Stimulated activated CD8-positive, alpha-beta memory T cell treated with anti-CD3 and anti-CD28 coated beads, Interleukin-7, amount 100 ng/mL, for 24 hours (primary cell): ENCODE measurements around the gene LRRC45.
A peak's percentile ranks its signal among the peaks of the same experiment; 100 is the strongest.

Source experiments
- DNase-seq: peaks from one replicate; pipeline ENCODE4 v3.0.0-alpha.2; 2020; ENCODE audit warnings: low read depth

Gene LRRC45

DNA sequence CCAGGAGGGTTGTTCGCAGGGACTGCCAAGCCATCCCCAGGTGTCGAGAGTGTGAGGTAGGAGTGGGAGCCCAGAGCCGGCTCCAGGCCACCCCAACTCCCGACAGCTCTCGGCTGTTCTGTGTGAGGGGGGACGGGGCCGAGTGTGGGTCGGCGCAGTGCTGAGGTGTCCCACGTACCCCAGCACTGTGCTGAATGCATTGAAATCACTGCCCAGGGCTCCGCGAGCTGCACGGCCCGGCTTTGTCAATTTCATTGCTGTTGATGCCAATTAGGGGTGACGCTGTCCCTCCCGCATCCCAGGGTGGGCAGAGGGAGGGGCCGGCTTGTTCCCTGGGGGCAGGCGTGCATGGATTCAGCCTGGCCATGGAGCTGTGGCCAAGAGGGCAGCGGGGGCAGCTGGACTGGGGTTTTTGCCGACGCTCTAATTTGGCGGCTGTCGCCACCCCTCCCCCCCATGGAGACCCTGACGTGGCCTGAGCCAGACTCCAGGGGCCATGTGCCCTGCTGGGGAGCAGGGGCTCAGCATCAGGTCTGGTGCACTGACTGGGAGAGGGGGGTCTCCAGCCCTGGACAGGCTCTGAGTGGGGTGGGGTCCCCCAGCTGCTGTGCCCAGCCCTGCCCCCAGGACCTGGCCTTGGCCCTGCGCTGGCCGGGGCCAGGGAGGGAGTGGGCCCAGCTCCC is 14.7 kb upstream of the LRRC45 start:
- no peak for DNase-seq

DNA sequence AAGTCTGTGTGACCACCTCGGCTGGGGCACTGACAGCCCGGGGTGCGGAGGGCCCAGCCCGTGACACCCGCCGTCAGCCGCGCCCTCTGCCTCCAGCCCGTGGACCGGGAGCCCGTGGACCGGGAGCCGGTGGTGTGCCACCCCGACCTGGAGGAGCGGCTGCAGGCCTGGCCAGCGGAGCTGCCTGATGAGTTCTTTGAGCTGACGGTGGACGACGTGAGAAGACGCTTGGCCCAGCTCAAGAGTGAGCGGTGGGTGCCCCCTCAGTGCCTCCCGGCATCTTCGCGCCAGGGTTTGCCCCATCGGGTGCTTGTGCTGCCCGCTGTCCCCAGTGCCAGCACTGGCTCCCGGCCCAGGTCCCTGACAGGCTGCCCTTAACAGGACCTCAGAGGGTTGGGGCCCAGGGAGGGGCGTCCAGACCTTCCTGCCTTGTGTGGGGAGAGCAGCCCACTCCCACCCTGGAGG is 14.1 kb upstream of the LRRC45 start:
- DNase-seq, result no peak

DNA sequence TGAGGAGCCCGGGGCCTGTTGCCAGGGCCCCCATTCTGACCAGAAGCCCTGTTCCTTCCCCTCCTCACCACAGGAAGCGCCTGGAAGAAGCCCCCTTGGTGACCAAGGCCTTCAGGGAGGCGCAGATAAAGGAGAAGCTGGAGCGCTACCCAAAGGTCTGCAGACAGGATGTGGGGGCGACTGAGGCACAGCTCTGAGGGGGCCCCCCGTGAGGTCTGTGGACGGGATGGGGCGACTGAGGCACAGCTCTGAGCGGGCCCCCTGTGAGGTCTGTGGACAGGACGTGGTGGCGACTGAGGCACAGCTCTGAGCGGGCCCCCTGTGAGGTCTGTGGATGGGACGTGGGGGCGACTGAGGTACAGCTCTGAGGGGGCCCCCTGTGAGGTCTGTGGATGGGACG is 13.7 kb upstream of the LRRC45 start:
- DNase-seq, result no peak

DNA sequence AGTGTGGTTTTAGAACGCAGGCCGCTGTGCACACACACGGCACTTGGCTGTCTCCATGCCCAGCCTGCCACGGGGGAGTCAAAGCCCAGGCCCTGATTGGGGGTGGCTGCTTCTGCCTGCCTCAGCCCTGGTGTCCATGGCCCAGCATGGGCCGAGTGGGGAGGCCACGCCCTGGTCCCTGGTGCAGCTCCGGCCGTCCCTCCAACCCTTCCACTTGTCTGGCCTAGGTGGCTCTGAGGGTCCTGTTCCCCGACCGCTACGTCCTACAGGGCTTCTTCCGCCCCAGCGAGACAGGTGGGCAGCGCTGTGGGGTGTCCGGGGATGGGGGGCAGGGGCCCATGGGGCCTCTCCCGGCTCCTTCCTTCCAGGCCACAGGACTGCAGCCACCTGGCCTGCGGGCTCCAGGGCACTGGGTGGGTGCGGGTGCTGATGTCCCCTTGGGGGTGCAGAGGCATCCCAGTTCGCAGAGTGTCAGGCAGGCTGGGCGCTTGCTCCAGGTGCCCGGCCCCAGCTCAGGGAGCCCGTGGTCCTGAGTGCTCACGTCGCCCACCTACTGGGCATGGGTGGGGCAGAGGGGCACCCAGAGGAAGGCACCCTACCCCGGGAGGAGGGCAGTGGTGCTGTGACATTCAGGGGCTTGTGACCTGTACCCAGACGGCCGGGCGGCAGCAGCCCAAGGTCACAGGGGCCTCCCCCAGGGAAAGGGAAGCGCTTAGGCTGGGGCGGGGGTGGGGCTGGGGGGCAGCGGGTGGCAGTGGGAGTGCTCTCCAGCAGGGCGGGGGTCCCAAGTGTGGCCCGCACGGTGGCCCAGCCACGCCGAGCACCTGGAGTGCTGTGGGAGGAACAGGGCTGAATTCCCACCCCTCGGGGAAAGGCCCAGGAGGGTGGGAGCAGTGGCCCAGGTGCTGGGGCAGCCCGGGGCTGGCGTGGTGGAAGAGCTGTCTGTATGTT is 12.3 kb upstream of the LRRC45 start:
- DNase-seq, result no peak

DNA sequence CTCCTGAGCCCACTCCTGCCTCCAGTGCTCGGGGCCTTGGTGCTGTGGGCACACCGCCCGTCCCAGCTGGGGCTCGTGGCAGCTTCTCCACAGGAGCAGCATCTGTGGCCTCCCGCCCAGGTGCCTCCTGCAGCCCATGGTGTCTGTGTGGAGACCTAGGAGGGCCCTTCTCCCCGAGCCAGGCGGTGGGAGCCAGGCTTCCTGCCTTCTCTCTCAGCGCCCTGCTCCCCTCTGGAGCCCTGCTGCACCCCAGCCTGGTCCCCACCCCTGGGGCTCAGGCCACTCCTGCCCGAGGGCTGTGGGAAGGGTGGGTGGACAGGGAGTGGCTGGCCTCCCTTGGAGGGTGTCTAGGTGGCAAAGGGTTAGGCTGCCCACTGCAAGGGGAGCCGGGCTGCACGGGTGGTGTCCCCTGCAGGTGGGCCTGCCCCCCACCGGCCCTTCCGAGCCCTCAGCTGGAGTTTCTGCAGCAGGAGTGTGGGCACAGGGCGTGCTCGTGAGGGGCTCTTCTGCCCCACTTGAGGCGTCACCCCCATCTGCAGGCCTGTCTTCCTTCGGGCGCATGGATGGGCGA is 11.4 kb upstream of the LRRC45 start:
- DNase-seq, result no peak

DNA sequence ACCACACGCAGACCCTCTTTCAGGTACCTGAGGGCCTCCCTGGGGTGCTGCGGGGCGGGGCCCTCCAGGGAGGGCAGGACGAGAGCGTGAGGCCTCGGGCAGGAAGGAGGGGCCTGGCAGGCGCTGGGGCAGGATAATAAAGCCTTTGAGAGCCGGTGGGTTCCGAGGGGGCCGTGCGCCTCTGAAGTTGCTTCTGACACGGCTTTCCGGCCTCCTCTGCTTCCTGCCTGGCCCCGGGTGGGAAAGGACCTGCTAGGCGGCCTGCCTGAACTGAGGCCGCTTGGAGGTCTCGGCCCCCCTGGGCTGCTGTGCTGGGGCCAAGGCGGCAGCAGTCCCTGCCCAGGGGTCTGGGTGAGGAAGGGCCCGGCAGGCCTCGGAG is 10.9 kb upstream of the LRRC45 start:
- no peak for DNase-seq

DNA sequence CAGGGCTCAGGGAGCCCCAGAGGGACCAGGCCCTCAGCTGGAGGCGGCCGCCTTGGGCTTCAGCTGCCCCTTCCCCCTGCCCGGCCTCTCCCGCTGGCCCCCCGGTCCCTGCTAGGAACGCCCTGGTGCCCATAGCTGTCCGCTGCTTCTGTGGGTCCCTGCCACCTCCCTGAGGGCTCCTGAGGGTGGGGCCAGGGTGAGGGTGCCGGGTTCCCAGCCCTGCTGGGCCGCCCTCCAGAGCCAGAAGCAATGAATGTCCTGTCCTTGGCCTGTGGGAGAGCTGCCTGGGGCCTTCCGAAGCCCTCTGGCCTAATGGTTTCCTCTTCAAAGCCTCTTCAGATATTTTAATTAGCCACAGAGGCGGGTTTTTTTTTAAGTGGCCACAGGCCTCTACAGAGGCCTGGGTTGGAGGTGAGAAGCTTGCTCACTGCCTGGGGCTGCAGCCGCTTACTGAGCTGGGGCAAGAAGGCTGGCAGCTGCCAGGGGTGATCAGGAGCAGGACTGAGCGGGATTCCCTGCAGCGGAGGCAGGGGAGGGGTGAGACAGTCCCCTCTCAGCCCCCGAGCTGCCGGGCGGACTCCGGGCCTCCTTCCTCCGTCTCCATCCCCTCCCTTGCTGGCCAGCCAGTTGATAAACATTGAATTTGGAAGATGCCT is 10.3 kb upstream of the LRRC45 start:
- DNase-seq, result no peak

DNA sequence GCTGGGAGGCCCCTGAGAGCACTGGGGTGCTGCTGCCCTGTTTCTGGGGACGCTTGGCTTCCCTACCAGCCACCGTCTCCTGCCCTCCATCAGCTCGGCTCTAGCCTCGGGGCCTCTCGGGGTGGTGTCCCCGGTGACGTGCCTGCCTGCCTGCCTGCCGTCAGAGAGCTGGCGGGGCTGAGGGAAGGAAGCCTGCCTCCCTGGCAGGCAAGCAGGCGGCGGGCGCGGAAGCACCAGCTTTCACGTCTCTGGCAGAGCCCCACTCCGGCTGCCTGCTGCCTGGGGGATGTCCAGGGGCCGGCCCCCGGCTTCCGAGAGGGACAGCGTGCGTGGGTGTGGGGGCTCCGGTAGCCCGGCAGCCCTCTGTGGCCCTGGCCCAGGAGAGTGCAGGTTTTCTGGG is 9.8 kb upstream of the LRRC45 start:
- no peak for DNase-seq

DNA sequence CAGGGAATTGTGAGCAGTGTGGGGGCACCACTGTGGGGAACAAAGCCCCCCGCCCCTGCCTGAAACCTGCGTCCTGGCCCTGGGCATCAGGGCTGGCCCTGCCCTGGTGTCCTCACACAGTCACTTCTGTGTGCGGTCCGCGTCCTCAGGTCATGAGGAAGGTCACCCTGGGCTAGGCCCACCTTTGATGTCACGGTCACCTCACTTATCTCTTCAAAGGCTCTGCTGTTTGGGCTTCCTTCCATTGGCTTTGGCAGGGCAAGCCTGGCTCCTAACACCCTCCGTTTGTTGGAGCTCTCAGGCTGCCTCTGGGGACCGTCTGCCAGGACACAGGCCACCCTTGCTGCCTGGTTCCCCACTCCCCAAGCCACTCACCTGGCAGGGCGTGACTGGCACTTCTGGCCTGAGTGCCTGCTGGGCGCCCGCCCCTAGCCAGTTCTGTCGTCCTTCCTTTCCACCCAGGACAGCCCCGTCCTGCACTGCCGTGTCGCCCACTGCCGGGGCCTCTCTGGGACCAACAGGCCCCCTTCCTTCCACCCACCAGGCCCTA is 9.3 kb upstream of the LRRC45 start:
- DNase-seq, result no peak

DNA sequence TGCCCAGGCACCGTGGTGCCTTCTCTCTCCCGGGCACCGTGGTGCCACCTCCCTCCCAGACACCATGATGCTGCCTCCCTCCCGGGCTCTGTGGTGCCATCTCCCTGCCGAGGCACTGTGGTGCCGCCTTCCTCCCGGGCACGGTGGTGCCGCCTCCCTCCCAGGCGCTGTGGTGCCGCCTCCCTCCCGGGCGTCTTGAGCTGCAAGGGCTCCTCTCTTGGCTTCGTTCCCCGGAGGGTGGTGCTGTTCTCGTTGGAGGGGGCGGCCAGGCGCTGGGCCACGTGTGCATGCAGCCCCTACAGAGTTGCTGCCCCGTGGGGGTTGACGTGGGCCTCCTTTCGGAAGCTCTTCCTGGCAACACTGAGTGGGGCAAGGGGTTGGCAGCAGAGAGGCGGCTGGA is 8.7 kb upstream of the LRRC45 start:
- no peak for DNase-seq

DNA sequence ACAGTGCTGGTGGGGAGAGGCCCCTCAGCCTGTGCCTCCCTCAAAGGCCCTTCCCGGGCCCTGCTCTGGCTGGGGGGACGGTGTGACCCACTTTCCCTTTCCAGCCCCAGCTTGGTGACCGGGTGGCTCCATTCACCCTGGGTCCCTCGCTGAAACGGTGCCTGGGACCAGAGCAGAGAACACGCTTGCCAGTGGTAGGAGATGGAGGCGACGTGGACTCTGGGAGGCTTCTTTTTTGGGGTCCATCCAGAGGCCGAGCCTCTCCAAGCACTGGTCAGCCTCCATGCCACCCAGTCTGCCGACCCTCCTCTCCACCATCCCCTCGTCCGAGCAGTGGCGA is 8.2 kb upstream of the LRRC45 start:
- no peak for DNase-seq

DNA sequence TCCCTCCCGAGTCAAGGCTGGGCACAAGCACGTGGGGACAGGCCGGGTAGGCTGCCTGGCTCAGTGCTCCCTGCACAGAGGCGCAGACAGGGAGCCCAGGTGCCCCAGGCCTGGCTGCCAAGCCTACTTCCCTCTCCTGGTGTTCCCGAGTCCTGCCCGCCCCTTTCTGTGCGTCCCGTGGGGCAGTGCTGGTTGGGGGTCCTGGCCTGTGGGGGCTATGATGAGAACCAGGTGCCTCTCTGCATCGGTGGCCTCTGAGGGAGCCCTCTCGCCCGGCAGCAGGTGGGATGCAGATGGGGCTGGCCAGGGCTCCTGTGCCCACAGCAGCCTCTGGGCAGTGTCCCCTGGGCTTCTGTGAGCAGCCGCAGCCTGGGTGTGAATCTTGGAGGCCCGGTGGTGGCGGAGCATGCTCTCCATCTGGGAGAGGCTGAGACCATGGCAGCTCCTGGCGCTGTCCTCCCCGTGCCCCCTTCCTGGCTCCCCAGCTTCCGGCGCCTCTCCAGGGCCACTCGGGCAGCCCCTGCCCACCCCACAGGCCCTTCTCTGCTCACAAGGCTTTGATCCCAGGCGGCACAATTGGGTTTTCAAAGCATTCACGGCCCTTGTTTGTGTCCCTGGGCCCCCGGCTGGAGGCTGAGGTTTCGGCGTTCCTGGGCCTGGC is 7.7 kb upstream of the LRRC45 start:
- DNase-seq, result no peak

DNA sequence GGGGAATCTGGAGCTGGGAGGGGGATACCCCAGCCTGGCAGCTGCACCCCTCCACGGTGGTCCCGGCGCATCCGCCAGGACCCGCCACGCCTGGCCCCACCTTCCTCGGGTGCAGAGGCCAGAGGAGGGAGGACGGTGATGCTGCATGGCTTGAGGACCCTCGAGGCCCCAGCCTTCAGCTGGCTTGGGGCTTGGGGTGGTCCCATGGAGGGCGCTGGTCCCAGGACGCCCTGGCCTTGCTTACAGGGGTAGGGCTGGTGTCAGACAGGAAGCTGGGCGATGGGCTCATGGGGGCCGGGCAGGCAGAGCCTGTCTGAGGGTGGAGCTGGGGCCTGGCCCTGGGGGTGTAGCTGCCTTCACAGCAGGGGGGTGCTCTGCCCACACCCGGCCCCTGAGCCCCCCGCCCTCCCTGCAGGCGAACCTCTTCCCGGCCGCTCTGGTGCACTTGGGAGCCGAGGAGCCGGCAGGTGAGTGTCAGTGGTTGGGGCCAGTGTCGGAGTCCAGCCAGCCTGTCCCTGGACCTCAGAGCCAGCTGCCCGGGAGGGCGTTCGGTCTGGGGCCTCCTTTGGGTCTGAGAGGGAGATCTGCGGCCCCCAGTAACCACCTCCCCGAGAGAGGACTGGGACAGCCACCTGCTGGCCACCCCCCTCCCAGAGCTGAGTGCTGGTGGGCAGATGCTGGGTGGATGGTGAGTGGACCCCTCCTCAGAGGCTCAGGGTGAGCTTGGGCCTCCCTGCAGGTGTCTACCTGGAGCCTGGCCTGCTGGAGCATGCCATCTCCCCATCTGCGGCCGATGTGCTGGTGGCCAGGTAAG is 6.8 kb upstream of the LRRC45 start:
- no peak for DNase-seq

DNA sequence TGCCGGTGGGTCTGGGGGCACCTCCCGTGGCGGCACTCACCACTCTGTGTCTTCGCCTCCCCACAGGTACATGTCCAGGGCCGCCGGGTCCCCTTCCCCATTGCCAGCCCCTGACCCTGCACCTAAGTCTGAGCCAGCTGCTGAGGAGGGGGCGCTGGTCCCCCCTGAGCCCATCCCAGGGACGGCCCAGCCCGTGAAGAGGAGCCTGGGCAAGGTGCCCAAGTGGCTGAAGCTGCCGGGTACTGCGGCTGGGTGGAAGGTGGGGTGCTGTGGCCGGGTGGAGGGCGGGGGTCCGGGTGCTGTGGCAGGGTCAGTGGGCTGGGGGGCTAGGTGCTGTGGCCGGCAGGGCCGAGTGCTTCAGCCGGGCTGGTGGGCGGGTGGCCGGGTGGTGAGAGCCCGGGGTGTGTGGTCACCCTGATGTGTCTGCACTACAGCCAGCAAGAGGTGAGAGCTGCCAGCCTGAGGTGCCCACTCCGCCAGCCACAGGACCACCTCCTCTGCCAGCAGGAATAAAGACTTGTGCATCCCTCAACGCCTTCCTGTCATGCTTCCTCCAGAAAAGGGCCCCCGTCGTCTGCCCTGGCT is 6.1 kb upstream of the LRRC45 start:
- no peak for DNase-seq

DNA sequence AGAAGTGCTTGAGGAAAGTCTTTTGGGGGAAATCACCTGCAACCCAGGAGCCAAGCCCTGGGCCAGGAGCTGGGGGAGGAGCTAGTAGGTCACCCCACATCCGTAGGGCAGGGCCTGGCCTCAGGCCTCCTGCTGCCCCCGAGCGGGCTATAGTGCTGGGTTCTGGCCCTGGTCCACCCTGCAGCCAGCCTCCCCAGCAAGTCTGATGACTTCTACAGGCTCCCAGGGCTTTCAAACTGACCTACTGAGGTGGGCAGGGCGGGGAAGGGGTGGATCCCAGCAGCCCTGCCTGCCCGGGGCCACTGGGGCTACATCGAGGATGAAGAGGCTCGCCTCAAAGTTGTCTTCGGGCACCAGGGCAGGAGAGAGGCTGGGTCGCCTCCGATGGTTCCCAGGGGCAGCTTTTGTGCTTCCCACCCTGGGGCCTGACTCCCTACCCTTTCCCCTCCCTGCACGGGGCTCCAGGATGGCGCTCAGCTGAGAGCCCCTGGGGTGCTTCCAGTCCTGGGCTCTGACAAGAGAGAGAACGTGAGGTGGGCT is 5.4 kb upstream of the LRRC45 start:
- DNase-seq, result no peak

DNA sequence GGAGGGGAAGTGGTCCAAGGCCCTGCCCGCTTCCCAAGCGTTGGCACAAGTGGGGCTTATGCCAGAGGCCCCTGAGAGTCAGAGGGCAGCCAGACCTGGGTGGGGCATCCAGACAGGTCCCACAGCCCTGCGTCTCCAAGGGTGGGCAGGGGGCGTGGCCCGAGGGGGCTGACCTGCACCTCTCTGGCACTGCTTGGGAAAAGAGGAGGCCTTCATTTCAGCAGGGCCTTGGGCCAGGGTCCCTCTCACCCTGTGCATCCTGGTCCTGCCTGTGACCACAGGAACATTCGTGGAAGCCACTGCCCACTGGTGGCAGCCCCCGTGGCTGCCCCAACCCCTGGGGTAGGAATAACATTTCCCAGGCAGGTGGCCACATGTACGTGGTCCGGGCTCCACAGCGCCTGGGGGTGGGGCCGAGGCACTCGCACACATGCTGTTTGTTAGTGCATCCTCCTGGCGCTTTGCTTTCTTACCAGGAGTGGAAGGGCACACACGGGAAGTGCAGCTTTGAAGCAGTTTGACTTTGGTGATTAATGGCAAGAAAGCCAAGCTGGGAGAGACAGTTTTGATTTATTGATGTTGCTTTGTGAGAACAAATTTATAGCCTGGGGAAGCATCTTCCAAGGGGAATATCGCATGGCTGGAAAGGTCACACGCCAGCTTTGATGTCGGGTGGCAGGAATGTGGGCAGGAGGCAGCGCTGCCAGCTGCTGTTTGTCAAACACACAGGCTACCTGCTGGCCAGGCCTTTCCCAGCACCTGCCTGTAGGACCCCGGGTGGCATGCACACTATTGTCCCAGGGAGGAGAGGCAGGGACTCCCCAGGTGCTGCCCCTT is 4.7 kb upstream of the LRRC45 start:
- DNase-seq, result no peak

DNA sequence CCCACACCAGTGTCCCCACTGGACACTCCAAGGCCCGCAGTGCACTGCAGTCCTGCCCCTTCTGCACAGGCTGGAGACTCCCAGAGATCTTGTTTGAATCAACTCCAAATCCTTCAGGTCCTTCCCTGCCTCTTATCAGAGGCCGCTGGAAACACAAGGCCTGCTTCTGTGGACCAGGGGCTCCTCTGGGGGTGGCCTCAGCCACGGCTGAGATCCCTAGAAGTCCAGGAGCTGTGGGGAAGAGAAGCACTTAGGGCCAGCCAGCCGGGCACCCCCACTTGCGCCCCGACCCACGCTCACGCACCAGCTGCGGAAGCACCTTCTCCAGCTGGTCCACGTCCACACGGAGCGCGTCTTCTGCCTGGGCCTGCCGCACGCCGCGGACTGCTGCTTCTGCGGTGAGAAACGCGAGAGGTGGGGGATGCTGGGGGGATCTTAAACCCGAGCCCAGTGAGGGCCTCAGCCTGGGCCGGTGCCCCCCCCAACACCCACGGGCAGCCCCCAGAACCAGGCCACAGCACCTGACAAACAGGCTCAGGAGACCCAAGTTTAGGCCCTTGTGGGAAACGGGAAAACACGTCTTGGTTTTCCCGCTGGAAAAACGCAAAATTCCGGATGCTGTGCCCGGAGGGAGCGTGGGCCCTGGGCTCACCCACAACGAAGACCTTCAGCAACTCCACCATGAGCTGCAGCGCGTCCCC is 4.0 kb upstream of the LRRC45 start:
- no peak for DNase-seq

DNA sequence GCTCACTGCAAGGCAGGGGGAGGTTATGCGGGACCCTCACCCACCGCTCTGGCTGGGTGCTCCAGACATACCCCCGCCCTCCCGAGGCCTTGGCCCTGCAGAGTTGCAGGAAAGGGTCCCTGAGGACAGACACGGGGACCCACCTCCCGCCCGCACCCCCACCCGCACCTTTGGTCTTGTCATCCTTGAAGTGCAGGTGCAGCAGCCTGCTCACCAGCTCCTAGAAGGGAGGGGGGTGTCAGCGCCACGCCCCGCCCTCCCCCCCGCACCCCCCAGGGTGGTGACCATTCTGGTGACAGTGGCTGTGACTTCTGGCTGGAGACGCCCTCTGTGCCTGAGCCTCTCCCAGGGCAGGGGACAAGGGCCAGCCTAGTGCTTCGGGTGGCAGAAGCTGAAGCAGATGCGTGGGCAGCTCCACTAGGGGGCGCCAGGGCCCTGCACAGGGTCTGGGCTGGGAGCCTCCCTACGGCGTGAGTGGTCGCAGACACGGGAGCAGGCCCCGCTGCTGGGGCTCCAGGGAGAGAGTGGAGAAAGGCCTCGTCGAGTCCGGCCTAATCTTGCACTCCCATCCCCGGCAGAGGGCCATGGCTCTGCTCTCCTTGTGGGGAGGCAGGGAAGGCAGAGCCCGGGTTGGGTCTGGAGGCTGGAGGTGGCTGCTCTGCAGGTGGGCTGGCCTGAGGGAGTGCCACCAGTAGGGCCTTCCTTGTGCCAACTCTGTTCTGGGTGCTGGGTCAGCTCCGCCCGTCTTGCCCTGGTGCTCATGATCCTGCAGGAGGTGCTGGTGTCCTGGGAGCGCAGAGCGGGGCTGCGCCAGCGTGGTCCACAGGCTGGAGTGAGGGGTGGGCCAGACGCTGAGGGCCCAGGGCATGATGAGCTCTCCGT is 3.2 kb upstream of the LRRC45 start:
- DNase-seq, result peak; percentile 37
